T-helper 9 cell (primary cell): ENCODE data around the gene CPD.

ENCODE experiments used
- DNase-seq: peaks from one replicate; pipeline ENCODE4 v3.0.0-alpha.2; 2020

CPD gene

GRCh38 chr17:30354701-30355100 lies 24.0 kb upstream of the CPD start:
- DNase-seq = no peak

DNA sequence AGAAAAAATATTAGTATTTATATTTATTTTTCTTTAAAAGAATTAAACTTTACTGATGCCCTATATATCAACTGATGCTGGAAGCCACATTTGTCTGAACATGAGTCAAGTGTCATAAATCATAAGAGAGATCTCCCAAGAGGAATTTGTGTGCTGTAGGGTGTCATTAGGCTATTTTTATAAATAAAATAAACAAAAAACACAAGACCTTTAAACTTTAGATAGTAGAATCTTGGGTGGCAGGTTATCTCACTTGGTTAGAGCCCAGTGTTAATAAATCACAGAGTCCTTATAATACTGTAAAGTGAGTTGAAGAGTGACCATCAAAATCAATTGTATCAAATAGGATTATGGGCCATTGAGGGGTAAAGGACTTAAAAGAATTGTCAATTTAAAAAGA lies 21.3 kb upstream of the CPD start:
- no peak for DNase-seq

DNA sequence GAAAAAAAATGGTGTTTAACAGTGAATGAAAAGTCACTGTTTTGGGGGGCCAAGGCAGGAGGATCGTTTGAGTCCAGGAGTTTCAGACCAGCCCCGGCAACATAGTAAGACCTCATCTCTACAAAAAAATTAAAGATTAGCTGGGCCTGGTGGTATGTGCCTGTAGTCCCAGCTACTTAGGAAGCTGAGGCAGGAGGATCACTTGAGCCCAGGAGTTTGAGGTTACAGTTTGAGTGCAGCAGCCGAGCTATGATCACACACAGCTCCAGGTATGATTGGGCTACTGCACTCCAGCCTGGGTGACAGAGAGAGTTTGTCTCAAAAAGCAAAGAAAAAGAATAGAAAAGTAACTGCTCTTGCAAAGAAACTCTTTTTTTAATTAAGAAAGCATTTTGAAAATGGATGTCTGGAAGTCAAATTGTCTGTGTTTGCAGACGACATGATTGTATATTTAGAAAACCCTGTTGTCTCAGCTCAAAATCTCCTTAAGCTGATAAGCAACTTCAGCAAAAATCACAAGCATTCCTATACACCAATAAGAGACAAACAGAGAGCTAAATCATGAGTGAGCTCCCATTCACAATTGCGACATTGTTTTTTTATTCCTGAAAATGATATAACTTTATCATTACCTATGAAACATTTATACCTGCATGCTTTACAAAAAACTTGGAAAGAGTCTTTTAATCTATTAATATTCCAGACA lies 20.5 kb upstream of the CPD start:
- no peak for DNase-seq

DNA sequence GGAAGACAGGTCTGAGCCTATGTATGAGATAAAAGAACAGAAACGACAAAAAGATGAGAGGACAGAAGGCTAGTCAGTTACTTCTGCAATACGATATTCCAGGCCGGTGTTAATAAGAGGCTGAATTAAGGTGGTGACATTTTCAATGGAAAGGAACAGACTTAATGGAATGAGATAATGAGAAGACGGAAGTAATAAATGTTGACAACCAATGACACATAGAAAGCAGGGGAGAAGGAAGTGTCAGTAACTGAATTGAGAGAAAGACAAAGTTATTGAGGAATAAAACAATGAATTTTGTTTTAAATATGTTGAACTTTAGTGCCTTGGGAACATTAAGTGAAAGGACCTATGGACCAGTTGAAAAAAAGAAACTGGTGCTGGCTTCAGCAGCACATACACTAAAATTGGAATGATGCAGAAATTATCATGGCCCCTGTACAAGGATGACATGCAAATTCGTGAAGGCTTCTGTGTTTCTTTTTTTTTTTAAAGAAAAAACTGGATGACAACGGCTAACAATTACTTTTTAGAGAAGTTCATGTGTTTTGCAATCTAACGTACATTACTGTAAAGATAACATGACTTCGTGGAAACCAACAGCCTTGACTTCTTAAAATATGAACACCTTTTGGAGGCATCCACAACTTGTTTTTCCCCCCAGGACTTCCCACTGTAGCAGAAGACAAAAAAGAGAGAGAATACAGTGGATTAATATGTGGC lies 18.5 kb upstream of the CPD start:
- no peak for DNase-seq

- DNase-seq = no peak
Observed at GRCh38 chr17:30361766-30362279, 16.9 kb upstream of the CPD start.

GRCh38 chr17:30363715-30364202 lies 15.0 kb upstream of the CPD start:
- peak; percentile 52 for DNase-seq

- no peak for DNase-seq
Observed at GRCh38 chr17:30366536-30366935, 12.2 kb upstream of the CPD start.

DNA sequence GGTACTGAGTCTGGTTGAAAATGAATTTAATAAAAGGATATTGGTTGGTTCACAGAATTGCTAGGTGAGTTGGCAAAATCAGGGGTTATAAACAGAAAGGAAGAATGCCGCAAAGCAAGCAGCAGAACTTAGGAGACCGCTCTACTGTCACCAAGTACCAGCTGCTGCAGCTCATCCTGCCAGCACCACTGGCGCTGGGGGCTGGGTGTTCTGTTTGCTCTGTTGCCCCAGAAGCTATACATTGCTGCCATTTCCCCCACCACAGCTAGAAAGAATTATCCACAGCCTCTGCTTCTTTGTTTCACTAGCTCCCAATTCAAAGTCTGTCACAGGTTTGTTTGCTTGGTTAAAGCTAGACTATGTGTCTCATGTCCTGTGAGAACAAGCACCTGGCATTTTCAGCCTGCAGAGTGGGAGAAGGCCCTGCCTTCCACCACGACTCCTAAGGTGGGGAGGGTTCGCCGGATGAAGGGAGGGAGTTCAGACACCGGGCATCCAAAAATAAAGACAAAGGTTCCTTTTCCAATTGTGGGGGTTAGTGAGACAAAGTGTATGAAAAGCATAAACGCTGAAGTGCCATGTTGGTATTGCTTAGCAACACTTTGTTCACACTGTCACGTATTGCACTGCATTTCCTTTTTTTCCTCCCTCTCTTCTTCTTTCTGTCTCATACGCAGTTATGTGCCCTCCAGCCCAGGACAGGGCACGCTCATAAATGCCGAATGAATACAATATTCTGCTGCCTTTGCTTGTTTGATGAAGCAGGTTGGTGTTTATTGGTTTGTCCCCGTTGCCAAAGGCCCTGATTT lies 9.6 kb upstream of the CPD start:
- DNase-seq = no peak

DNA sequence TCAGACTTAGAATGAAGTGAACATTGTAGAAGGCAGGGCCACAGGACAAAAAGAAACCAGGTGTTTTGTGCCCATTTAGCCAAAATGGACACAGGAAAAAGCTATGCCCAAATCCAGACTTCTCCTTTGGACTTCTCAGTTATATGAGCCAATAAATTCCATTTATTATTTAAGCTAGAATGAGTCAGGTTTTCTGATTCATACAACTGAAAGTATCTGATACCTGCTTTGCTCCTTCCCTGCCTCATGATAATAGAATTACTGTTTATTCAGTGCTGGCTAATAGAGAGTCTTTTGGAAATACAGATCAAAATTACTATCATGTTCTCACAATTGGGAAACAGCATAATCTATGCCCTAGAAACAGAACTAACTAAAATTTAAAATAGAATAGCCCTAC lies 8.7 kb upstream of the CPD start:
- DNase-seq = no peak

GRCh38 chr17:30372755-30373154 lies 6.0 kb upstream of the CPD start:
- DNase-seq = no peak

- no peak for DNase-seq
Observed at GRCh38 chr17:30375661-30376060, 3.1 kb upstream of the CPD start.

GRCh38 chr17:30376621-30377452 lies 1.9 kb upstream of the CPD start:
- DNase-seq = no peak

GRCh38 chr17:30377574-30378240 lies 1.0 kb upstream of the CPD start:
- no peak for DNase-seq

DNA sequence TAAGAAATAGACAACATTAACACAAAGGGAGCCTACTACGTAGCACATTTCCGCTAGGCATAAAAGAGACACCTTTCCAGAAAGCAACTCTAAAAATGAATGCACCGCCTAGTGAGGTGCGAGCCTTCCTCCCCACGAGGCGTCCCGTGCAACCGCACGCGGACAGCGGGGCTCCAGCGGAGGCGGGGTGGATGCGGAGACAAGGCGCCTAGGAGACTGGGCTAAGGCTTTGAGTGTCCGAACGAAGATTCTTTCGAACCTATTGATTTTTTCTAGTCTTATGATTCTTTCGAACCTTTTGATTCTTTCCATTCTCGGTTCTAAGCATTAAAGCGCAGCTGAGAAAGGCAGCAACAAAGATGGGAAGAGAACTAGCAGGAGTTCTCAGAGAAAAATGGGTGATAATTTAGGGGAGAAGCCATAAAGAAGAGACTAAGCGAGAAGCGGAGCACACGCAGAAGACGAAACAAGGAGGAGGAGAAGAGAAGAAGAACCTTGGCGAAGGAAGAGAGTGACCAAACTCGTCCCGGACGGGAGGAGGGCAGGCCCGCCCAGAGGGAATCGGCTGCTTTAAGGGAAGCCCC lies 394 bp upstream of the CPD start:
- peak; percentile 43 for DNase-seq

DNA sequence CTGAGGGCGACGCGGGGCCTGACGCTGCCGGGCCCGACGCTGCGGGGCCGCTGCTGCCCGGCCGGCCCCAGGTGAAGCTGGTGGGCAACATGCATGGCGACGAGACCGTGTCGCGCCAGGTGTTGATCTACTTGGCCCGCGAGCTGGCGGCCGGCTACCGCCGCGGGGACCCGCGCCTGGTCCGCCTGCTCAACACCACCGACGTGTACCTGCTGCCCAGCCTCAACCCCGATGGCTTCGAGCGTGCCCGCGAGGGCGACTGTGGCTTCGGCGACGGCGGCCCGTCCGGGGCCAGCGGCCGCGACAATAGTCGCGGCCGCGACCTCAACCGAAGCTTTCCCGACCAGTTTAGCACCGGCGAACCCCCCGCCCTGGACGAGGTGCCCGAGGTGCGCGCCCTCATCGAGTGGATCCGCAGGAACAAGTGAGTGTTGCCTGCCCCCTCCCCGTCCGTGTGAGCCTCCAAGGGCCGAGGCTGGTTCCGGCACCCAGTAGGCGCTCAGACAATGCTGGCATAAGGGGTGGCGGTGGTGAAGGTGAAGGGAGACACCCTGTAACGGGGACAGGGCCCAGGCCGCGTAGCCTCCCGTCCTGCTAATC lies 676 bp downstream of the CPD start:
- peak; percentile 15 for DNase-seq

- DNase-seq = no peak
Observed at GRCh38 chr17:30379903-30380381, 1.2 kb downstream of the CPD start.

DNA sequence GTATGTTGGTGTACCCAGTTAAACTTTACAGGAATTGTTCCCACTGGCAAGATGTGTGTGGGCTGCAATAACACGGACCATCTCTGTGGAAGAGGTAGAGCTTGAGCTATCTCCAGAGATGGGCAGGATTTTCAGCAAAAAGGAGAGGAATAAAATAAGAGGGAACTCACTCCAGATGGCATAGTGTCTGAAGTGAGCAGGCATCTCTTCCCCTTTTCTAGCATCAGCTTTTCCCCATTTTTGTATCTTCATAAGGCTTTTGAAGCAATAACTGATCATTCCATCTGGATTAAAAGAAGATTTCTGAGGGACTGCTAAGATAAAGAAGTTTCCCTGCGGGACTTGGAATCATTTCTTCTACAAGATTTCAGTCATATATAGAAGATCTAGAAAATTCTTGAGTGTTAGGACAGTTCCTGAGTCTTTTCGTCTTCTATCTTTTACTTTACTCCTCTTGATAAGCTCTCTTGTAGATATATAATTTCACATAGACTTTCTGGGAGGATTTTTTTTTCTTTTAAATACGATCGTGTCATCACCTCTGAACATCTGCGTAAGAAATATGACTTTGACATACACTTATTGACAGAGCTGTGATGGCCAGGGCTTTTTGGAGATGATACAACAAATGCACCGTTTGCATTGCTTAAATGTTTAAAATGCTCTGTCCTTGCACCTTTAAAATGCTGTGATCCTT lies 2.1 kb downstream of the CPD start:
- DNase-seq = no peak

DNA sequence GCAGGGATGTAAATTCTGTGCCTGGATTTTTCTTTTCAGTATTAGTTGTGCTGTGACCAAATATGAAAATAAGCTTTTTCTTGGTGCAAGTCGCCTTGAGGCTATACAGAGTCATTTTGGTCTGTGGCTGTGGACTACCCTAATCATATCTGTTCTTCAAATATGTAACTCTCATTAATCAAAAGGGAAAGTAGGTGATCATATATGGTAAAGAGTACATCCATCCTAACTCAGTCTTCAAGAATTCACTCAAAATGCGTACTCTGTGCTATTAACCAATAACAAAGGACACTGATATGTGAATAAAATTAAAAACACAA lies 2.6 kb downstream of the CPD start:
- DNase-seq = no peak

DNA sequence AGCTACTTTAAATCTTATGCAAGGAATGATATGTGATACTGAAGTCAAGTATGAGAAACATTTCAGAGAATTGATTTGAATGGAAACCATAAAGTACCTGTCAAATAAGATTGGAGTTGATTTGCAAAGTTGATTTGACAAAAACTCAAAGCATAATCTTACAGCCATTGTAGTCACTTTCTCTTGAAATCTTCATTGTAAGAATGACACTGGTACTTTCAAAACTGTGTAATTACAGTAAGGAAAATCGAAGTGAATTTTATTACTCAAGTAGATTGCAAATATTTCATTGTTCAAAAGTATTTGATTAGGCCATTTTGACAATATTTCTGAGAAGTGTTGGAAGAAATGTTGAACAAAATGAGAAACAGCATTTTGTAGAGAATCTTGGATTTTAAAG lies 3.6 kb downstream of the CPD start:
- DNase-seq = no peak
